Chondrocyte (in vitro differentiated cells): ENCODE results near the gene CCDC57. TPM values are rescaled to one million over a fixed set of nuclear protein-coding genes. Genes with fewer than 3 reads are reported as not detected.
A peak's percentile ranks its signal among the peaks of the same experiment; 100 is the strongest.

Experiments used
- DNase-seq: peaks from one replicate; pipeline ENCODE4 v3.0.0; 2021; ENCODE audit warnings: mixed read lengths, low spot score
- H3K27ac Mint-ChIP-seq: one replicate; pipeline ENCODE4 v1.8.0; 2021; ENCODE audit warnings: mild to moderate bottlenecking, moderate library complexity, mixed read lengths; ENCODE audit not compliant: unreplicated experiment
- H3K27me3 Mint-ChIP-seq: 2 replicates; pipeline ENCODE4 v1.8.0; 2021; ENCODE audit warnings: low read depth, mixed read lengths
- H3K36me3 Mint-ChIP-seq: 2 replicates; pipeline ENCODE4 v1.8.0; 2021; ENCODE audit warnings: low read depth, mixed read lengths
- H3K4me1 Mint-ChIP-seq: 2 replicates; pipeline ENCODE4 v1.8.0; 2021; ENCODE audit warnings: low read depth, mild to moderate bottlenecking, mixed read lengths
- H3K4me3 Mint-ChIP-seq: one replicate; pipeline ENCODE4 v1.8.0; 2021; ENCODE audit warnings: mild to moderate bottlenecking, moderate library complexity, mixed read lengths; ENCODE audit not compliant: unreplicated experiment
- H3K9me3 Mint-ChIP-seq: 2 replicates; pipeline ENCODE4 v1.8.0; 2021; ENCODE audit warnings: low read depth, mixed read lengths
- total RNA-seq: library from RNA; stranded (reverse); gene quantifications from 3 replicates; pipeline ENCODE4 v1.2.1, GENCODE V29; 2021
- TF ChIP-seq, protein P1 (sequence below): fragments of 200-600 bp; sonication (generic); IDR thresholded peaks from 2 replicates; pipeline ENCODE4 v1.5.0; 2021; ENCODE audit warnings: antibody characterized with exemption, mild to moderate bottlenecking, moderate library complexity

Gene CCDC57
- total RNA-seq, 1 donor from 2014 or later = 23.5 TPM

DNA sequence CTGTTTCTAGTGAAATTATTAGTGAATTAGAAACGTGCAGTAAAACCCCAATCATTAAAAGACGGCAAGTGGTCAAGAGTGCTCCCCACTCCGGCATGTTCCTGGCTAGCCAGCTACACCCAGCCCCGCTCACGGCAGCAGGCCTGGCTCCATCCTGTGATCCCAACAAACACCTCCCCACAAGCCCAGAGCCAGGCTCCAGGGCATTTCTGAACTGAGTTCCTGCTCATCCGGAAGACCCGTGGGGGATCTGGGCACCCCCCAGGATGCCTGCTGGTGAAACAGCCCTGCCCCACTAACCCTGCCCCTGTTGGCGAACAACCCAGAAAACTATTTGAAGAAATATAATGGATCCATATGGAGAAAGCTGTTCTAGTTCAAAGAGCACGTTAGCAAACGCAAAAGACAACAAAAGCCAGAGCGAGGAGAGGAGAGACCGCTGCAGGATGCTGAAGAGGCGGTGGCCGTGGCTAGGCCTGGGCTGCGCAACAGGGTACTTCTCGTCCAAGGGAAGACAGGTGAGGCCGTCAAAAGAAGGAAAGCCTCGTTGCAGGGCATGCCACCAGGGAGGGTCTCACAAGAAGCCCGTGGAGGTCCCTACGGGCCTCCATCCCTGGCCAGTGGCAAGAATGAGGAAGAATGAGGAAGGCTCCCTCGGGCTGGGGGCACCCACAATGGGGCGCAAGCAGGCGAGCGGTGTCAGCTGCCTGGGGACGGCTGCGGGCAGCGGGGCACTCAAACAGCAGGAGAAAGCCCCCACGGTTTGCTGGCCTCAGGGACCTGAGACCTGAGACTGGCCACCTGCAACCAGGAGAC, 35.4 kb upstream of the CCDC57 start:
- peak; percentile 76 for DNase-seq
- Mint-ChIP-seq H3K27ac (peak overlapping the region; percentile 86), H3K4me1 (peaks cover 35% of the 10 kb centered on the region), H3K4me3 (no peak overlapping the region), H3K27me3 (no peaks in the 10 kb centered on the region), H3K9me3 (no peaks in the 10 kb centered on the region), H3K36me3 (peaks cover 50% of the 10 kb centered on the region)
- TF ChIP-seq, protein P1, sequence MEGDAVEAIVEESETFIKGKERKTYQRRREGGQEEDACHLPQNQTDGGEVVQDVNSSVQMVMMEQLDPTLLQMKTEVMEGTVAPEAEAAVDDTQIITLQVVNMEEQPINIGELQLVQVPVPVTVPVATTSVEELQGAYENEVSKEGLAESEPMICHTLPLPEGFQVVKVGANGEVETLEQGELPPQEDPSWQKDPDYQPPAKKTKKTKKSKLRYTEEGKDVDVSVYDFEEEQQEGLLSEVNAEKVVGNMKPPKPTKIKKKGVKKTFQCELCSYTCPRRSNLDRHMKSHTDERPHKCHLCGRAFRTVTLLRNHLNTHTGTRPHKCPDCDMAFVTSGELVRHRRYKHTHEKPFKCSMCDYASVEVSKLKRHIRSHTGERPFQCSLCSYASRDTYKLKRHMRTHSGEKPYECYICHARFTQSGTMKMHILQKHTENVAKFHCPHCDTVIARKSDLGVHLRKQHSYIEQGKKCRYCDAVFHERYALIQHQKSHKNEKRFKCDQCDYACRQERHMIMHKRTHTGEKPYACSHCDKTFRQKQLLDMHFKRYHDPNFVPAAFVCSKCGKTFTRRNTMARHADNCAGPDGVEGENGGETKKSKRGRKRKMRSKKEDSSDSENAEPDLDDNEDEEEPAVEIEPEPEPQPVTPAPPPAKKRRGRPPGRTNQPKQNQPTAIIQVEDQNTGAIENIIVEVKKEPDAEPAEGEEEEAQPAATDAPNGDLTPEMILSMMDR = no peak

GRCh38 chr17:82247182-82247823, 34.7 kb upstream of the CCDC57 start:
- no peak for DNase-seq
- TF ChIP-seq, protein P1 = no peak
- no peaks in the 10 kb centered on the region for H3K9me3 Mint-ChIP-seq
- no peaks in the 10 kb centered on the region for H3K27me3 Mint-ChIP-seq
- peak overlapping the region; percentile 86 for H3K27ac Mint-ChIP-seq
- peaks cover 42% of the 10 kb centered on the region for H3K4me1 Mint-ChIP-seq
- H3K4me3 Mint-ChIP-seq = peak overlapping the region; percentile 19
- H3K36me3 Mint-ChIP-seq = peaks cover 44% of the 10 kb centered on the region

- peak; percentile 87 for DNase-seq
- TF ChIP-seq, protein P1 = no peak
- H3K9me3 Mint-ChIP-seq = no peaks in the 10 kb centered on the region
These were observed 33.9 kb upstream of the CCDC57 start for GRCh38 chr17:82246365-82247181.

GRCh38 chr17:82246040-82246364, 33.4 kb upstream of the CCDC57 start:
- H3K27ac Mint-ChIP-seq = peak overlapping the region; percentile 86
- no peak overlapping the region for H3K4me3 Mint-ChIP-seq
- H3K27me3 Mint-ChIP-seq = no peaks in the 10 kb centered on the region
- no peak for DNase-seq
- TF ChIP-seq, protein P1 = no peak
- H3K4me1 Mint-ChIP-seq = peaks cover 55% of the 10 kb centered on the region
- H3K9me3 Mint-ChIP-seq = no peaks in the 10 kb centered on the region
- H3K36me3 Mint-ChIP-seq = peaks cover 32% of the 10 kb centered on the region

More at GRCh38 chr17:82246365-82247181, 33.9 kb upstream of the CCDC57 start:
- Mint-ChIP-seq H3K4me1 (peaks cover 50% of the 10 kb centered on the region), H3K4me3 (no peak overlapping the region), H3K27ac (peak overlapping the region; percentile 86), H3K36me3 (peaks cover 37% of the 10 kb centered on the region), H3K27me3 (no peaks in the 10 kb centered on the region)
